HepG2 (cell line): ENCODE data around the gene CHCHD3.

Source experiments
- ELF4 ChIP-seq: sonication (generic); formaldehyde crosslinking; IDR thresholded peaks from 2 replicates; pipeline ENCODE4 v1.5.0; 2020; ENCODE audit warnings: missing genetic modification reagents, mild to moderate bottlenecking, moderate library complexity, borderline replicate concordance
- HNRNPUL1 ChIP-seq: fragments of 200-400 bp; formaldehyde crosslinking; IDR thresholded peaks from 2 replicates; pipeline ENCODE4 v1.6.1; 2017; ENCODE audit warnings: low read depth, mild to moderate bottlenecking, low read length, moderate library complexity
- JUNB ChIP-seq: sonication (generic); formaldehyde crosslinking; IDR thresholded peaks from 2 replicates; pipeline ENCODE4 v1.8.0; 2022; ENCODE audit warnings: missing genetic modification reagents, mild to moderate bottlenecking, borderline replicate concordance
- MAFK ChIP-seq, 2 experiments: IDR thresholded peaks in 1 of 2; conservative IDR thresholded peaks in 1 of 2; 2 replicates each; pipeline ENCODE4 v1.6.1; 2011; ENCODE audit warnings: improper control_type of control experiment in 2 of 2, low read length in 2 of 2
- NR2F1 ChIP-seq, 2 experiments: fragments of 450-650 bp in 1 of 2; formaldehyde crosslinking in 1 of 2; IDR thresholded peaks; 2 replicates each; pipeline versions ENCODE4 v1.5.0 to v1.6.1; 2016 to 2020; ENCODE audit warnings: mild to moderate bottlenecking in 1 of 2, missing compliant biosample characterization in 1 of 2, missing genetic modification reagents in 1 of 2, moderate library complexity in 1 of 2
- PRDM15 ChIP-seq: sonication (generic); formaldehyde crosslinking; IDR thresholded peaks from 2 replicates; pipeline ENCODE4 v1.4.0; 2020; ENCODE audit warnings: missing genetic modification reagents
- REST ChIP-seq, 2 experiments: IDR thresholded peaks; 2 replicates each; pipeline ENCODE4 v1.6.1; 2011 to 2012; ENCODE audit warnings: low read length in 2 of 2, borderline replicate concordance in 1 of 2, low read depth in 1 of 2, mild to moderate bottlenecking in 1 of 2, moderate library complexity in 1 of 2
- TCF12 ChIP-seq, 2 experiments: fragments of 450-650 bp in 1 of 2; sonication (generic) in 1 of 2; formaldehyde crosslinking in 1 of 2; IDR thresholded peaks; 2 replicates each; pipeline versions ENCODE4 v1.6.1 to v1.8.0; 2017 to 2022; ENCODE audit warnings: antibody characterized with exemption in 1 of 2, mild to moderate bottlenecking in 1 of 2, missing genetic modification reagents in 1 of 2, moderate library complexity in 1 of 2
- ZFAT ChIP-seq: sonication (generic); formaldehyde crosslinking; conservative IDR thresholded peaks from 2 replicates; pipeline ENCODE4 v1.8.1; 2023; ENCODE audit warnings: missing genetic modification reagents, inconsistent platforms
- ZHX1 ChIP-seq: sonication (generic); formaldehyde crosslinking; IDR thresholded peaks from 2 replicates; pipeline ENCODE4 v1.8.1; 2022; ENCODE audit warnings: low read depth, mild to moderate bottlenecking, missing genetic modification reagents
- ZNF331 ChIP-seq: sonication (generic); formaldehyde crosslinking; IDR thresholded peaks from 2 replicates; pipeline ENCODE4 v1.4.0; 2020; ENCODE audit warnings: missing genetic modification reagents
- ZNF747 ChIP-seq: sonication (generic); formaldehyde crosslinking; IDR thresholded peaks from 2 replicates; pipeline ENCODE4 v1.8.1; 2023; ENCODE audit warnings: missing genetic modification reagents, mild to moderate bottlenecking, borderline replicate concordance

- TF ChIP-seq NR2F1 (CRISPR knock-in tag; IDR thresholded peaks at IDR 0.05) (no peak), TCF12 (IDR thresholded peaks at IDR 0.05) (no peak), TCF12 (CRISPR knock-in tag; IDR thresholded peaks at IDR 0.05) (no peak), ZHX1 (no peak), MAFK (conservative IDR thresholded peaks at IDR 0.05 in 1 of 2, IDR thresholded peaks at IDR 0.05 in 1 of 2; ENCODE audit: low read length in 2 of 2) (no peak), PRDM15 (CRISPR knock-in tag) (no peak), REST (IDR thresholded peaks at IDR 0.05; ENCODE audit: borderline replicate concordance in 1 of 2, low read depth in 1 of 2, low read length in 2 of 2) (no peak), HNRNPUL1 (no peak), ELF4 (CRISPR knock-in tag) (no peak), ZNF747 (CRISPR knock-in tag) (no peak), ZNF331 (no peak), JUNB (CRISPR knock-in tag) (no peak), ZFAT (no peak)
These were observed 336.4 kb downstream of the CHCHD3 start for GRCh38 chr7:132745510-132745909.
